GM13977 (cell line): ENCODE results near the gene RELN.

Experiments used
- DNase-seq: peaks from one replicate; pipeline ENCODE4 v3.0.0; 2012; ENCODE audit warnings: low spot score
- in situ Hi-C: fragments of 300-500 bp; cut with MboI; formaldehyde crosslinking; loops from one replicate; pipeline ENCODE4 v1.12.0; 2022; ENCODE audit warnings: low sequenced_read_pairs, low pct_unique_long_range_greater_than_20kb, mixed read lengths, inconsistent platforms; ENCODE audit not compliant: unreplicated experiment
- TF ChIP-seq, protein P1 (sequence below): IDR thresholded peaks from 2 replicates; pipeline ENCODE4 v1.5.1; 2012; ENCODE audit warnings: mild to moderate bottlenecking, control low read depth; ENCODE audit not compliant: insufficient read depth; ENCODE audit errors: extremely low read depth, missing control alignments

RELN gene

DNA sequence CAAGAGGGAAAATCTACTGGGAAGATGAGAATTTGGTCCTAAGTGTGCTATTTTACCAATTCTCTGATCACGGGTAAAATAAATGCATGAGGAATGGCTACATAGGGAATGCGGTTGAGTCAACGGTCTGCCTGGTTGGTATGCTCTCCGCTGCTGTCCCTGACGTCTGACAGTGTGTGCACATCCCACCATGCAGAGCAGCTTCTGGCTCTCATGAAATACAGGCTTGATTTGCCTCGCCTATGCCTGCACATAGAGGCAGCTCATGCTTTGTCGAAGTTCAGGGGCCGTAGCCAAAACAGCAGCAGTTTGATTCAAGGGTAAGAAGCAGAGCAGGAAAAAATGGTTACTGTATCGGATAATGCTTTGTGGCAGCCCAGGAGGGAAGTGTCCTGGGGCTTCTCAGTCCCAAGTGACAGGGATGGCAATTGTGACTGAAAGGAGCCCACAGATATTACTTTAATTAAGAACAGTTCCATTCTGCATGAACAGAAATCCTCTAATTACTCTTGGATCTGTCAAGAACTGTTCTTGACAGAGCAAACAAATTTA lies 275.0 kb downstream of the RELN start:
- TF ChIP-seq, protein P1, sequence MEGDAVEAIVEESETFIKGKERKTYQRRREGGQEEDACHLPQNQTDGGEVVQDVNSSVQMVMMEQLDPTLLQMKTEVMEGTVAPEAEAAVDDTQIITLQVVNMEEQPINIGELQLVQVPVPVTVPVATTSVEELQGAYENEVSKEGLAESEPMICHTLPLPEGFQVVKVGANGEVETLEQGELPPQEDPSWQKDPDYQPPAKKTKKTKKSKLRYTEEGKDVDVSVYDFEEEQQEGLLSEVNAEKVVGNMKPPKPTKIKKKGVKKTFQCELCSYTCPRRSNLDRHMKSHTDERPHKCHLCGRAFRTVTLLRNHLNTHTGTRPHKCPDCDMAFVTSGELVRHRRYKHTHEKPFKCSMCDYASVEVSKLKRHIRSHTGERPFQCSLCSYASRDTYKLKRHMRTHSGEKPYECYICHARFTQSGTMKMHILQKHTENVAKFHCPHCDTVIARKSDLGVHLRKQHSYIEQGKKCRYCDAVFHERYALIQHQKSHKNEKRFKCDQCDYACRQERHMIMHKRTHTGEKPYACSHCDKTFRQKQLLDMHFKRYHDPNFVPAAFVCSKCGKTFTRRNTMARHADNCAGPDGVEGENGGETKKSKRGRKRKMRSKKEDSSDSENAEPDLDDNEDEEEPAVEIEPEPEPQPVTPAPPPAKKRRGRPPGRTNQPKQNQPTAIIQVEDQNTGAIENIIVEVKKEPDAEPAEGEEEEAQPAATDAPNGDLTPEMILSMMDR, result no peak
- in situ Hi-C loops, result no loop called here

DNA sequence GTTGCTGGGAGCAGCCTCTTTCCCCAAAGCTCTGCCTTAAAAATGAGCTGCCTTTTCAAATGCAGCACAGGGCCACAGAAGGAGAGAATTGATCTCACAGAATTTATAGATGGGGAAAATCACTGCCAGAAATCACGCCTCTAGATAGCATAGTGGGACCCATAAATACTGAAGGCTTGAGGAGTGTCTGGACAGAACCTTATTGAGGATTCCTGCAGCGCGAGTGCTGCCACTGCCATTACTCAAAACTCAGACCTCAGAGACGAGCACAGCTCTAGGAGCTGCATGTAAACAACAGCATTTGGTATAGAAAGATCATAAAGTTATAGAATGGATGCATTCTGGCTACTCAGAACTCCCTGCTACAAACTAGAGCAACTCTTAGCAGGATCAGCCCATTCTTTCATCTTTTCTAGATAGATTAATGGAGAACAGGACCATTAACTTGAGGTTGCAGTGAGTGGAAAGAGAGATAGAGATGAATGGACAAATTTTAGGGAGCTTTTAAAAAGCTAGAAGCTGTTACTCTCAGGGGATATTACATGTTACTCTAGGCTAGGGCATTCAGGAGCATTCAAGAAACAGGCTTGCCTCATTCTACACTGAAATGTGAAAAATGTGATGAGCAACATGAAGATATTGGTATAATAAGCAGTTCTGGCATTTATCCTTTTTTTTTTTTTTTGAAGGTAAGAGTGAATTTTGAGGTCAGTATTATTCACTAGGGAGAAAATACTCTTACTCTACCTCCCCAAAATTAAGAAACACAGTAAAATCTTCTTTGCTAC lies 276.3 kb downstream of the RELN start:
- in situ Hi-C loops, result no loop called here
- no peak for DNase-seq
- TF ChIP-seq, protein P1, result no peak

More for the DNA sequence above, 275.0 kb downstream of the RELN start:
- no peak for DNase-seq

DNA sequence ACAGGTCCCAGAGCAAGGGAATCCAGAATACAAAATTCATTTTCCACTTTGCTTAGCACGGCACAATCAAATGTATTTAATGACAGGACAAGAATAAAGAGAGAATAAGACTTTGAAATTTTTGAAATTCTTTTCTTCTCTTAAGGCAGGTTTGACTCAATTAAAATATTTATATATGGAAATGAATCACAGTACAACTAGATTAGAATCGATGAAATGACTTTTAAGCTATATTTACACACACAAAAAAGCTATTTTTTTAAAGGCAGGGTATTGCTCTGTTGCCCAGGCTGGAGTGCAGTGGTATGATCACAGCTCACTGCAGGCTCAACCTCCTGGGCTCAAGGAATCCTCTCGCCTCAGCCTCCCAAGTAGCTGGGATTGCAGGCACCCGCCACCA lies 278.0 kb downstream of the RELN start:
- TF ChIP-seq, protein P1, result no peak
- in situ Hi-C loops, result no loop called here
- DNase-seq, result no peak

DNA sequence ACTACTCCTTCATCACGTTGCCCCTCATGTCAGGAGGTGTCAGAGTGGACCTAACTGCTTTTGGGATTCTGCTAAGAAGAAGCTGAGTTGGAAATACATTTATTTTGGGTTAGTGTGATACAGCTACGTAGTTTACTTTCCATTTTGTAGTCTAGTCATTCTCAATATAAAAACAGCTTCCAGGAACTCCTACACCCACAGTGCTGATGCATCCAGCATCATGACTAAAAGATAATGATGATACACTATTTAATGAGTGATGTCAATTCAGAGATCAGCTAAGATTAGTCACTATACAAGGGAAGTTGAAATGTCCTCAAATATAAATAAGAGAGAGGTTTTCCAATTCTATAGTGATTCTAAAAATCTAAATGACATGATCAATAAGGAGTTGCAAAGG lies 279.2 kb downstream of the RELN start:
- no peak for DNase-seq
- TF ChIP-seq, protein P1, result no peak
- in situ Hi-C loops, result no loop called here

DNA sequence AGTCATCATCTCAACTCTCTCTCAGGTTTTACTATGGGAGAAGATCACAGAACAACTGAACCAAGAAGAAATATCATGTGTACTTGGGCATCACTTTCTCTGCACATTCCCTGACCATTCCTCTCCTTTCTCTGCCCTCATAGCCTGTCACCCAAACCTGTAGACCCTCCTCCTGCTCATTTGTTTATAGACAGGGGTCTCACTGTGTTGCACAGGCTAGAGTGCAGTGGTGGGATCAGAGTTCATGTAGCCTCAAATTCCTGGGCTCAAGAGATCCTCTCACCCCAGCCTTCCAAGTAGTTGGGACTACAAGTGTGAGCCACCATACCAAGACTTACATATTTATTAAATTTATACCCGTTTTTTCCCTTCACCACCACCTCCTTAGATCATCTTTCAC lies 282.7 kb downstream of the RELN start:
- TF ChIP-seq, protein P1, result no peak
- DNase-seq, result no peak
- in situ Hi-C loops, result no loop called here

DNA sequence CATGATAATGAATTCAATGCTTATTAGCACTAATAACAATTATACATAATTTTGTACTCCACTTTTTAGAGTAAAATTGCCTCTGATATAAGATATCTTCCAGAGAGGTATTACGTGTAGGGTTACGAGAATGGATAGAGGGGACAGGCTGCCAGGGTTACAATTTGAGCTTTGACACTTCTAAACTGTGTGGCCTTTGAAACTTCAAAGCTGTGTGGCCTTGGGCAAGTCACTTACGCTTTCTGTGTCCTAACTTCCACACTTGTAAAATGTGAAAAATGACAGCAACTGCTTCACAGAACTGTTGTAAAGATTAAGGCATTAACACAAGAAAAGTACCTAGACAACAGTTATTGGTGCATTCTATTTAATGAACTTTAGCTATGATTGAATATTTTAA lies 283.9 kb downstream of the RELN start:
- TF ChIP-seq, protein P1, result no peak
- no peak for DNase-seq
- in situ Hi-C loops, result no loop called here
